ENCODE data around the gene KHDC4.

DNA sequence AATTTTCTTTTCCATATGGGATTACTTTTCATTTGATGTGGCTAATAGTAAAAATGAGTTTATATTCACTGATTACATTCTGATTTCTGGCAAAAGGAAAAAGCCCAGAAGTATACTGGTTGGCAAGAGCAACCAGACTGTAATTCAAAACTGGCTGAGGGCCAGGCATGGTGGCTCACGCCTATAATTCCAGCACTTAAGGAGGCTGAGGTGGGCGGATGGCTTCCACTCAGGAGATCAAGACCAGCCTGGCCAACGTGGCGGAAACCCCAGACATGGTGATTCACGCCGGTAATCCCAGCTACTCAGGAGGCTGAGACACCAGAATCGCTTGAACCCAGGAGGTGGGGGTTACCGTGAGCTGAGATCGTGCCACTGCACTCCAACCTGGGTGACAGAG is 60.4 kb downstream of the KHDC4 start:
- no peak for TF ChIP-seq CTCF (IDR thresholded peaks at IDR 0.05)
- no peak for TF ChIP-seq POLR2A (IDR thresholded peaks at IDR 0.05)

Measured in body of pancreas (tissue), 4 donors.